ENCODE data around the gene UNC5C.

UNC5C gene

GRCh38 chr4:95193391-95194224, 355.2 kb downstream of the UNC5C start:
- CTCF ChIA-PET = no interaction called here
- no peak overlapping the region for H3K4me3 ChIP-seq (ENCODE audit: low read depth, low read length)
- H3K27ac ChIP-seq (ENCODE audit: extremely low read depth, low read depth, low read length) = no peak overlapping the region
- peaks cover 3% of the 10 kb centered on the region; the same call in 1 of the 2 replicates for H3K4me1 ChIP-seq (ENCODE audit: control insufficient read depth, insufficient read depth, low read length)
- no peaks in the 10 kb centered on the region for H3K9me3 ChIP-seq (ENCODE audit: control insufficient read depth, insufficient read depth, low read depth, low read length)
- POLR2A ChIA-PET = no interaction called here
- no peaks in the 10 kb centered on the region for H3K36me3 ChIP-seq (ENCODE audit: control insufficient read depth in 2 of 2, insufficient read depth in 1 of 2, low read length in 2 of 2)
- TF ChIP-seq ZNF23 (tag by site-specific recombination; IDR thresholded peaks at IDR 0.05; ENCODE audit: borderline replicate concordance) = no peak
- TF ChIP-seq WT1 (tag by site-specific recombination; IDR thresholded peaks at IDR 0.05) = no peak
- no peak for TF ChIP-seq ZNF24 (tag by site-specific recombination; IDR thresholded peaks at IDR 0.05)

GRCh38 chr4:95191537-95191936, 357.2 kb downstream of the UNC5C start:
- H3K27ac ChIP-seq (ENCODE audit: extremely low read depth, low read depth, low read length) = no peak overlapping the region
- no peaks in the 10 kb centered on the region for H3K9me3 ChIP-seq (ENCODE audit: control insufficient read depth, insufficient read depth, low read depth, low read length)
- ChIA-PET POLR2A (no interaction called here), CTCF (no interaction called here)
- peaks cover 3% of the 10 kb centered on the region; the same call in 1 of the 2 replicates for H3K4me1 ChIP-seq (ENCODE audit: control insufficient read depth, insufficient read depth, low read length)
- TF ChIP-seq SCRT2 (tag by site-specific recombination; IDR thresholded peaks at IDR 0.05) = no peak
- TF ChIP-seq, protein P1, sequence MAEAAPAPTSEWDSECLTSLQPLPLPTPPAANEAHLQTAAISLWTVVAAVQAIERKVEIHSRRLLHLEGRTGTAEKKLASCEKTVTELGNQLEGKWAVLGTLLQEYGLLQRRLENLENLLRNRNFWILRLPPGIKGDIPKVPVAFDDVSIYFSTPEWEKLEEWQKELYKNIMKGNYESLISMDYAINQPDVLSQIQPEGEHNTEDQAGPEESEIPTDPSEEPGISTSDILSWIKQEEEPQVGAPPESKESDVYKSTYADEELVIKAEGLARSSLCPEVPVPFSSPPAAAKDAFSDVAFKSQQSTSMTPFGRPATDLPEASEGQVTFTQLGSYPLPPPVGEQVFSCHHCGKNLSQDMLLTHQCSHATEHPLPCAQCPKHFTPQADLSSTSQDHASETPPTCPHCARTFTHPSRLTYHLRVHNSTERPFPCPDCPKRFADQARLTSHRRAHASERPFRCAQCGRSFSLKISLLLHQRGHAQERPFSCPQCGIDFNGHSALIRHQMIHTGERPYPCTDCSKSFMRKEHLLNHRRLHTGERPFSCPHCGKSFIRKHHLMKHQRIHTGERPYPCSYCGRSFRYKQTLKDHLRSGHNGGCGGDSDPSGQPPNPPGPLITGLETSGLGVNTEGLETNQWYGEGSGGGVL (tag by site-specific recombination; IDR thresholded peaks at IDR 0.05) = 0 out of 2 replicates have a peak, but pooled peaks have one; percentile 8
- TF ChIP-seq ZEB2 (tag by site-specific recombination; IDR thresholded peaks at IDR 0.05) = no peak
- TF ChIP-seq ZNF521 (tag by site-specific recombination; IDR thresholded peaks at IDR 0.05) = no peak
- TF ChIP-seq FEZF1 (tag by site-specific recombination; IDR thresholded peaks at IDR 0.05) = no peak
- TF ChIP-seq ZBTB48 (tag by site-specific recombination; IDR thresholded peaks at IDR 0.05) = peak; percentile 45; the same call in 1 of the 2 replicates
- peak; percentile 58; the same call in 1 of the 2 replicates for TF ChIP-seq EGR2 (tag by site-specific recombination; IDR thresholded peaks at IDR 0.05; ENCODE audit: low read depth)
- TF ChIP-seq ZNF121 (tag by site-specific recombination; IDR thresholded peaks at IDR 0.05) = no peak
- TF ChIP-seq ZNF366 (tag by site-specific recombination; conservative IDR thresholded peaks at IDR 0.05) = peak; percentile 55
- TF ChIP-seq ZNF24 (tag by site-specific recombination; IDR thresholded peaks at IDR 0.05) = no peak
- TF ChIP-seq ZNF354C (tag by site-specific recombination; IDR thresholded peaks at IDR 0.05; ENCODE audit: borderline replicate concordance, low read depth) = no peak
- TF ChIP-seq ZNF843 (tag by site-specific recombination; IDR thresholded peaks at IDR 0.05) = no peak
- no peak for TF ChIP-seq ZNF639 (tag by site-specific recombination; IDR thresholded peaks at IDR 0.05)
- no peak for TF ChIP-seq ZNF677 (tag by site-specific recombination; IDR thresholded peaks at IDR 0.05)
- peak; percentile 43 for TF ChIP-seq ZFHX2 (tag by site-specific recombination; conservative IDR thresholded peaks at IDR 0.05)
- peak; percentile 78 for TF ChIP-seq WT1 (tag by site-specific recombination; IDR thresholded peaks at IDR 0.05)
- TF ChIP-seq ZNF133 (tag by site-specific recombination; IDR thresholded peaks at IDR 0.05) = 0 out of 2 replicates have a peak, but pooled peaks have one; percentile 12
- no peak for TF ChIP-seq ZNF76 (tag by site-specific recombination; IDR thresholded peaks at IDR 0.05; ENCODE audit: borderline replicate concordance, low read depth)
- TF ChIP-seq ATF2 (tag by site-specific recombination; IDR thresholded peaks at IDR 0.05; ENCODE audit: low read depth) = no peak
- no peak for TF ChIP-seq ZBTB8A (tag by site-specific recombination; IDR thresholded peaks at IDR 0.05)
- no peak for TF ChIP-seq ZNF624 (tag by site-specific recombination; IDR thresholded peaks at IDR 0.05)
- TF ChIP-seq, protein P2, sequence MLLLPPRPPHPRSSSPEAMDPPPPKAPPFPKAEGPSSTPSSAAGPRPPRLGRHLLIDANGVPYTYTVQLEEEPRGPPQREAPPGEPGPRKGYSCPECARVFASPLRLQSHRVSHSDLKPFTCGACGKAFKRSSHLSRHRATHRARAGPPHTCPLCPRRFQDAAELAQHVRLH (tag by site-specific recombination; IDR thresholded peaks at IDR 0.05) = peak; percentile 58; the same call in 1 of the 2 replicates
- TF ChIP-seq PRDM1 (tag by site-specific recombination; IDR thresholded peaks at IDR 0.05) = peak; percentile 57; the same call in 1 of the 2 replicates
- no peak for TF ChIP-seq ZNF501 (tag by site-specific recombination; IDR thresholded peaks at IDR 0.05)
- no peaks in the 10 kb centered on the region for H3K36me3 ChIP-seq (ENCODE audit: control insufficient read depth in 2 of 2, insufficient read depth in 1 of 2, low read length in 2 of 2)
- no peak overlapping the region for H3K4me3 ChIP-seq (ENCODE audit: low read depth, low read length)

Data from HEK293 (cell line).